Uterus (tissue), 4 donors: ENCODE results near the gene DHX40. TPM values are rescaled to one million over a fixed set of nuclear protein-coding genes. Genes with fewer than 3 reads are reported as not detected.
"Not testable (repeated sequence)": the region's sequence is repeated elsewhere in the genome, so short reads cannot be mapped to it uniquely, and the experiment has no call there.

Experiments used
- DNase-seq, 2 donors: peaks; one replicate each; pipeline ENCODE4 v3.0.0-alpha.2; 2019 to 2020
- H3K27ac ChIP-seq, 2 donors: fragments of 200-600 bp; sonication (generic); 1 replicate in 1 of 2; 2 replicates in 1 of 2; pipeline ENCODE4 v1.5.1; 2016 to 2018
- H3K27me3 ChIP-seq, 2 donors: fragments of 200-600 bp; sonication (generic); one replicate each; pipeline ENCODE4 v1.5.1; 2018 to 2019; ENCODE audit warnings: control low read depth in 1 of 2
- H3K36me3 ChIP-seq, 2 donors: fragments of 200-600 bp; sonication (generic); one replicate each; pipeline ENCODE4 v1.5.1; 2019; ENCODE audit warnings: control low read depth in 1 of 2
- H3K4me1 ChIP-seq, 2 donors: fragments of 200-600 bp; sonication (generic); one replicate each; pipeline ENCODE4 v1.5.1; 2018 to 2019; ENCODE audit warnings: control low read depth in 1 of 2
- H3K4me3 ChIP-seq, 2 donors: fragments of 200-600 bp; sonication (generic); 1 replicate in 1 of 2; 2 replicates in 1 of 2; pipeline ENCODE4 v1.5.1; 2018 to 2019; ENCODE audit warnings: mild to moderate bottlenecking in 1 of 2
- H3K9me3 ChIP-seq, 2 donors: fragments of 200-600 bp; sonication (generic); one replicate each; pipeline ENCODE4 v1.5.1; 2019; ENCODE audit warnings: control low read depth in 1 of 2
- CTCF ChIP-seq, 4 experiments: fragments of 200-600 bp in 2 of 4; fragments of 450-650 bp in 2 of 4; sonication (generic) in 2 of 4; IDR thresholded peaks; one replicate each; pipeline ENCODE4 v1.5.1; 2016 to 2019; ENCODE audit warnings: antibody characterized with exemption in 4 of 4, mild to moderate bottlenecking in 2 of 4, moderate library complexity in 1 of 4
- POLR2A ChIP-seq, 2 donors: fragments of 450-650 bp; IDR thresholded peaks; one replicate each; pipeline ENCODE4 v1.6.1; 2016; ENCODE audit warnings: antibody characterized with exemption in 2 of 2, mild to moderate bottlenecking in 1 of 2, moderate library complexity in 1 of 2
- intact Hi-C: fragments of 100-400 bp; cut with DNase I; formaldehyde crosslinking; loops from one replicate; pipeline ENCODE4 v1.15.1; 2023; ENCODE audit warnings: low total_unique reads
- small RNA-seq: library from RNA; depleted of rRNA; stranded (forward); fragments of <200 nt; gene quantifications from one replicate; pipeline ENCODE3, GENCODE V24; 2016
- total RNA-seq, 4 donors: library from RNA; depleted of rRNA in 3 of 4; stranded (reverse); fragments of >200 nt in 3 of 4; gene quantifications; one replicate each; pipeline versions ENCODE4 v1.1.0 to v1.2.4, GENCODE V29; 2014 to 2023
- donor health status: DM: yes; HTN: yes; CAD: no.

DHX40 gene
- total RNA-seq, 4 donors from 2014 or later, result 15.0 to 113 (median 29.8) TPM

GRCh38 chr17:59651346-59651745, 85.9 kb downstream of the DHX40 start:
- no peaks in the 10 kb centered on the region for H3K9me3 ChIP-seq
- H3K27ac ChIP-seq, result no peak overlapping the region
- H3K4me1 ChIP-seq, result no peaks in the 10 kb centered on the region
- TF ChIP-seq POLR2A (IDR thresholded peaks at IDR 0.05), result no peak
- TF ChIP-seq CTCF (IDR thresholded peaks at IDR 0.05), result no peak
- H3K36me3 ChIP-seq, result no peaks in the 10 kb centered on the region
- no peak for DNase-seq
- no peaks in the 10 kb centered on the region for H3K27me3 ChIP-seq
- intact Hi-C loops, result no loop called here
- no peak overlapping the region for H3K4me3 ChIP-seq

GRCh38 chr17:59652119-59652518, 86.7 kb downstream of the DHX40 start:
- Histone ChIP-seq H3K9me3 (no peaks in the 10 kb centered on the region), H3K4me3 (no peak overlapping the region), H3K27ac (no peak overlapping the region), H3K27me3 (no peaks in the 10 kb centered on the region), H3K4me1 (no peaks in the 10 kb centered on the region), H3K36me3 (no peaks in the 10 kb centered on the region)
- intact Hi-C loops, result no loop called here
- TF ChIP-seq CTCF (IDR thresholded peaks at IDR 0.05), result no peak
- no peak for TF ChIP-seq POLR2A (IDR thresholded peaks at IDR 0.05)
- DNase-seq, result no peak

GRCh38 chr17:59656624-59657023, 91.2 kb downstream of the DHX40 start:
- H3K27ac ChIP-seq, H3K9me3 ChIP-seq, H3K36me3 ChIP-seq, H3K4me1 ChIP-seq, H3K27me3 ChIP-seq, intact Hi-C loops, DNase-seq, H3K4me3 ChIP-seq: not testable (repeated sequence)

Small RNA genes lying within 50 kb of the gene (small RNA-seq; reads per million reads assigned to genes)
- not detected for gene RNU4-13P

Other genes with a start within 250 kb of the DHX40 start
- gene YPEL2, start 234.0 kb upstream of the DHX40 start, total RNA-seq, result 10 to 100 TPM; 21.2 to 91.7 (median 25.0) TPM
- gene CLTC, start 54.3 kb downstream of the DHX40 start, total RNA-seq, result 100 to 1,000 TPM in 3 of 4 donors, 10 to 100 TPM in 1; 89.7 to 463 (median 245) TPM
- 10 to 100 TPM; 13.2 to 31.8 (median 24.3) TPM for gene PTRH2, start 141.8 kb downstream of the DHX40 start, total RNA-seq
- gene VMP1, start 142.0 kb downstream of the DHX40 start, total RNA-seq, result 100 to 1,000 TPM in 3 of 4 donors, 10 to 100 TPM in 1; 92.7 to 251 (median 150) TPM